HG03280 (cell line): ENCODE results near the gene RNF166.

Experiments used
- ATAC-seq: cut with Tn5 transposase; IDR thresholded peaks from one replicate; pipeline ENCODE4 v1.9.1; 2021; ENCODE audit warnings: mild to moderate bottlenecking, moderate library complexity; ENCODE audit not compliant: unreplicated experiment

RNF166 gene

GRCh38 chr16:88695218-88695617 lies 11.0 kb downstream of the RNF166 start:
- ATAC-seq, result no peak

DNA sequence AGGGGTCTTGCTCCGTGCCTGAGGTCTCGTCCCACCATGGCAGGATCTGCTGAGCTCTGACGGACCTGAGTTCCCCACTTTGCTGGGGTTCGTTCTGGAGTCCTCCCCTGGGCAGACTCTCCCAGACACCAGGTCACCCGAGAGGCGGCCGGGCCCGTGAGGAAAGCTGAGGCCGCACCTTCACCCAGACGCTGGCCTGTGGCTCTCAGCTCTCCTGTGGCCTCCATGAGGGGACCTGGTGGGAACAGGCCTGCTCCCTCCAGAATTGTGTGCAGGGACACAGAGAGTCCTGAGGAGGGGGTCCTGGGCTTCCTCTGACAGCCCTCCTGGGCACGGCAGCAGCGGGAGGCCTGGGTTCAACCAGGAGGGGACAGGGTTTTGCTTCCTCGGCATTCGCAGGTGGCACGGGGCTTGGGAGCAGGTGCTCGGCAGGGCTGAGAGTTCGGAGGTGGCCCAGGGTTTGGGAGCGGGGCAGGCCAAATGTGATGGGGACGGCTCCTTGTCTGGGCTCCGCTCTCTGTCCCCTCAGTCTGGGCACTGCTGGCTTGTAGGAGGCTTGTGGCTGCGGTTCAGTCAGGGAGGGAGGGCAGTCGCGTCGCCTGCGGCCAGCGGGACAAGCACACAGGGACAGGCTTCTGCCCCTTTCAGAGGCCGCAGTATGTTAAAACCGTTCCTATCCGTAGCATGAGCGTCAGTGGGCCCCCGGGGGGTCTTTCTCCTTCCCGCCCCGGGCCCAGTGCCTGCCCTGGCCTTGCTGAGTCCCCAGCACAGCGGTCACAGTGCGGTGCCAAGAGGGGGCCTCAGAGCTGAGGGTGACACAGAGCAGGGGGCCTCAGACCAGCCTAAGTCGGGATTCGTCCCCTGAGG lies 11.8 kb downstream of the RNF166 start:
- no peak for ATAC-seq

GRCh38 chr16:88693420-88694177 lies 12.6 kb downstream of the RNF166 start:
- ATAC-seq, result no peak

DNA sequence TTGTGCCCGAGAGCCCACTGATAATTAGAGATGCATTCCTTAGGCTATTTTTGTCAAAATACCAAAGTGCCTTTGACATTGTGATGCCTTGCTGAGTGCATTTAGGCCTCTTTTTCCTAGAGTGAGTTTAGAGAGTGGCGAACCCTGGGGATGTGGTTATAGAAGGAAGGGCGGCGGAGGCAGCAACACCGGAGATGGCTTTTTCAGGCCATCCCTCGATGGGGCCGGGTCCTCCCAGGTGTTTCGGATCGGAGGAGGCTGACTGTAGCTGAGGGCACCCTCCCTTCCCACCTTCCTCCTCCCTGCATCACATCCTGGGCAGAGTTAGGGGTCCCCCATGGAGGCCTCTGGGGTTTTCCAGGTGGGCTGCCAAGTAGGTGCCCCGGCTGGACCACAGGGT lies 13.3 kb downstream of the RNF166 start:
- no peak for ATAC-seq

GRCh38 chr16:88691924-88692560 lies 14.2 kb downstream of the RNF166 start:
- no peak for ATAC-seq

DNA sequence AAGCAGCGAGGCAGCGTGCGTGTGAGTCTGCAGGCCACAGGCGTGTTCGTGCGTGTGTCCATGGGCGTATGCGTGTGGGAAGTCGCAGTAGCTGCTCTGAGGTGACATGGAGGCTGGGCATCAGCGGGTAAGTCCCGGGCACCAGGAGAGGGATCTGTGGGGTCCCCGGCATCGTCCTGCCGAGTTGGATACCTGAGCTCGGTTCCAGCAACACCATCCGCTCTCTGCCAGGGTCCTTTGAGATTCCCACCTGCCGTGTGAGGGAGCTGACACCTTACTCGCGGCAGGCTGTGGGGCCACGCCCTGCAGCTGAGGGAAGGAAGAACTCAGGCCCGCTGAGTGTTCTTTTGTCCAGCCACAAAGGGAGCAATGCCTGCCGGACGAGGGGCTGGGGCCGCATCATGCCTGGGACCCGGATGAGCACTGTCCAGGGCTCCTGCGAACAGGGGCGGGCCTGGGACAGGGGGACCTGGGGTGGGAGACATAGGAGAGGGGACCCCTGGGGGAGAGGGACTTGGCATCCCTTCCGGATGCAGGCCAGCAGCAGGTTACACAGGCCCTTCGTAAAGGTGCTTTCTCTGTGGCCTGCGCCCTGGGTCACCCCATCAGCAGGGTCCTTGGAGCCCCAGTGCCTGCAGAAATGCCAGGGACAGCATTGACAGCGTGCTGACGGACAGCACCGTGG lies 14.9 kb downstream of the RNF166 start:
- no peak for ATAC-seq

- no peak for ATAC-seq
These were observed 15.7 kb downstream of the RNF166 start for GRCh38 chr16:88690341-88691128.

- no peak for ATAC-seq
These were observed 18.0 kb downstream of the RNF166 start for GRCh38 chr16:88688013-88688778.

DNA sequence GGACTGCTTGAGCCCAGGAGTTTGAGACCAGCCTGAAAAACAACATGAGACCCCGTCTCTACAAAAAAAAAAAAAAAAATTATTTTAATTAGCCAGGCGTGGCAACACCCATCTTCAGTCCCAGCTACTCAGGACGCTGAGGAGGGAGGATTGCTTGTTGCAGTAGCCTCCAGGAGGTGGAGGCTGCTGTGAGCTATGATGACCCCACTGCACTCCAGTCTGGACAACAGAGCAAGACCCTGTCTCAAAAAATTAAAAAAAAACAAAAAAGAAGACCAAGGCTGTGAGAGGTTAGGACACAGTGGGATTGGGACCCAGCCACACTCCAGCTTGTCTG lies 18.6 kb downstream of the RNF166 start:
- ATAC-seq, result no peak

DNA sequence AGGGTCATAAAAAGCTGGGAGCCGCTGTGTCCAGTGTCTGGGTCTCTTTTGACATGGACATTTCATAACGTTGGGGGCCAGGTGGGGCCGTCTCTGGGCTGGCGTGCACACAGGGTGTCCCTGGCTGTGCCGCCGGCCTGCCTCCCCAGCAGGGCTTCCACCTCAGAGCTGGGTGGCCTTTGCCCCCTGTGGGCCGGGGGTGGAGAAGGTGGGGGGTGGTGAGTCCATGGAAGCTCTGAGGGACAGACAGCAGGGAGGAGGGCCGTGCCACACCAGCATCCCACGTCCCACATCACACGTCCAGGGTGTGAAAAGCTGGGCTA lies 19.0 kb downstream of the RNF166 start:
- ATAC-seq, result no peak

- ATAC-seq, result peak; percentile 75
These were observed 19.6 kb downstream of the RNF166 start, which contains the start of gene SNAI3 for GRCh38 chr16:88686439-88687253. Gene SNAI3, minus strand, starts transcription at chr16:88686507. Its CDS starts 101 bp downstream, at chr16:88686406.

- ATAC-seq, result peak; percentile 13
These were observed 20.2 kb downstream of the RNF166 start for GRCh38 chr16:88686062-88686438.

DNA sequence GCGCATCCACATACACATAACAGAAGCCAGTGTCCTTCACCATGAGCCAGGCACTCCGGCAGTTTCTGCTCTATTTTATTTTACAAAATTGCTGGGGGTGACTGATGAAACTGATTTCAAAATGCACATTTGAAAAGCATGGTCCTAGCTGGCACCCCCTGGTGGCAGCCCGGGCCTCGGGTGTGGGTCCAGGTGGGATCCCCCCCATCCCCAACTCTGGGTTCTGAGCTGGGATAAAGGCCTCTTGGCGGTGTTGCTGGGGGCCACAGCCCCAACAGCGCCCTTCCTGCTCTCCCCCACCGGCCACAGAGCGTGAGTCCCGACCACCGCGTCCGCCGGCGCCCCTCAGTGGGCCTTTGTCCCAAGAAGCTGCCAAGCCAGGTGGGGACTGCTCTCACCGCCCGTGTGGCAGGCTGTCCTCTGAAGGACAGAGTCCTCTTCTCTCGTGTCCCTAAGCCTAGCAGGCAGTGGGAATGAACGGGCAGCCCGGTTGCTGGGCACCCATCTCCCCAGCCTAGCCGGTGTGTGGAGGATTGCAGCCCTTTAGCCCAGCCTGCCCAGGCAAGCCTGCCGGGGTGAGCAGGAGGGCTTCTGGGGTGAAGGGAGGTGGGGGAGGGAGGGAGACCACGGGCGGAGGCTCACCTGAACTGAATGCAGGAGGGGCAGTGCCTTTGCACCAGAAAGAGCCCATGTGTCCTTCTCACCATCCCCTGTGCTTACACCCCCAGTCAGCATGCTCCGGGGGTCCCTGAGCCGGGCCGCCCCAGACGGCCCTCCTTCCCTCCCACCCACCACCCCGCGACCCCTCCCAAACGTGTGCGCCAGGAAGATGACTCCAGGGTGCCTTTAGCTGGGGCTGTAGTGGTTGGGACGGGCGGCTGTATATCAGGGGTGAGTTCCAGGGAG lies 20.8 kb downstream of the RNF166 start:
- ATAC-seq, result no peak

- ATAC-seq, result no peak
These were observed 21.5 kb downstream of the RNF166 start for GRCh38 chr16:88684569-88685155.

DNA sequence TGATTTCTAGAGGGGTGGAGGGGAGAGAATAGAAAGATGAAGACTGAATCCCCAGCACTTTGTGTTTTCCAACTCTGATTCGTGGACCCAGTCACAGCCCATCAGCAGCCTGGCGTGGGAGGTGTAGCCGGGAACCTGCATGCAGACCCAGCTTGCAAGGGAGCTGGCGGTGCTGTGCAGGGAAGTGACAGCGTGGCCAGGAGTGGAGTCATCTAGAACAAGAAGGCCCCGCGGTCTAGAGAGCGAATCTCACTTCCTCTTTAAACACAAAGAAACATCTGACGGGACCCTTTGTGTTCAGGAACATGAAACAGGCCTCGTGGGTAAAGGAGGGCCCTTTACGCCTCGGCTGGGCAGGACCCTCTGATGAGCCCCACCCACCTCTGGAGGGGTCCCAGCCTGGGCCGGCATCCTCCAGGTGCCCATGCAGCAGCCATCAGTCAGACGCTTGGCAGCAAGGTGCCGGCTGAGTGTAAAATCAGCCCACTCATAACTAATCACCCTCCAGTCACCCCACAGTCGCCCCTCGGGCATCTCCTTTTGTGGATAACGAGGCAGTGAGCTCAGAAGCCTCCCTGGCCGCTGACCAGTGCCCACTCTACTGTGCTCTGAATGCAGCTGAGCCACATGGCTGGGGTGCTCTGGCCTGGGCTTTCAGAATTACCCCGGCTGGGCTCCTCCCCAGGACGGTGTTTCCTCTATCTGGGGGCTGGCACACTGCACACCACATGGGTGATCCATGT lies 24.3 kb downstream of the RNF166 start:
- ATAC-seq, result peak; percentile 62

- peak; percentile 34 for ATAC-seq
These were observed 25.0 kb downstream of the RNF166 start for GRCh38 chr16:88681084-88681680.
